A549 (cell line): ENCODE data around the gene INHBE.
"Not testable (repeated sequence)": the region's sequence is repeated elsewhere in the genome, so short reads cannot be mapped to it uniquely, and the experiment has no call there.

Source experiments
- CEBPB ChIP-seq, 2 experiments: fragments of >200 bp in 1 of 2; sonication (Bioruptor Twin) in 1 of 2; formaldehyde crosslinking in 1 of 2; IDR thresholded peaks; 2 replicates each; pipeline ENCODE4 v1.6.1; 2012 to 2016
- CHD2 ChIP-seq: fragments of 150-350 bp; IDR thresholded peaks from 2 replicates; pipeline ENCODE4 v1.6.1; 2014; ENCODE audit warnings: low read length; ENCODE audit not compliant: partially characterized antibody
- HDAC2 ChIP-seq: fragments of 200-600 bp; sonication (generic); IDR thresholded peaks from 2 replicates; pipeline ENCODE4 v1.6.1; 2016
- KDM1A ChIP-seq: fragments of 200-600 bp; sonication (generic); IDR thresholded peaks from 2 replicates; pipeline ENCODE4 v1.6.1; 2016; ENCODE audit warnings: low read depth, mild to moderate bottlenecking
- MAFK ChIP-seq: fragments of 450-650 bp; IDR thresholded peaks from 2 replicates; pipeline ENCODE4 v1.6.1; 2014; ENCODE audit not compliant: partially characterized antibody
- MAX ChIP-seq: IDR thresholded peaks from 2 replicates; pipeline ENCODE4 v1.6.1; 2012
- POLR2A ChIP-seq: IDR thresholded peaks from 2 replicates; pipeline ENCODE4 v1.6.1; 2012; ENCODE audit warnings: mild to moderate bottlenecking, low read length
- USF2 ChIP-seq: fragments of 450-650 bp; IDR thresholded peaks from 2 replicates; pipeline ENCODE4 v1.6.1; 2014; ENCODE audit warnings: antibody characterized with exemption
- TF ChIP-seq, protein P1 (sequence below): fragments of >200 bp; sonication (Bioruptor Twin); formaldehyde crosslinking; IDR thresholded peaks from 3 replicates; pipeline ENCODE4 v1.5.1; 2016
- TF ChIP-seq, protein P2 (sequence below): fragments of >200 bp; sonication (Bioruptor Twin); formaldehyde crosslinking; IDR thresholded peaks from 3 replicates; pipeline ENCODE4 v1.6.1; 2016
- TF ChIP-seq, protein P3 (sequence below): fragments of 150-350 bp; IDR thresholded peaks from 2 replicates; pipeline ENCODE4 v1.6.1; 2014; ENCODE audit warnings: low read depth, mild to moderate bottlenecking, low read length
- TF ChIP-seq, protein P4 (sequence below): fragments of >200 bp; sonication (Bioruptor Twin); formaldehyde crosslinking; IDR thresholded peaks from 2 replicates; pipeline ENCODE4 v1.6.1; 2016

DNA sequence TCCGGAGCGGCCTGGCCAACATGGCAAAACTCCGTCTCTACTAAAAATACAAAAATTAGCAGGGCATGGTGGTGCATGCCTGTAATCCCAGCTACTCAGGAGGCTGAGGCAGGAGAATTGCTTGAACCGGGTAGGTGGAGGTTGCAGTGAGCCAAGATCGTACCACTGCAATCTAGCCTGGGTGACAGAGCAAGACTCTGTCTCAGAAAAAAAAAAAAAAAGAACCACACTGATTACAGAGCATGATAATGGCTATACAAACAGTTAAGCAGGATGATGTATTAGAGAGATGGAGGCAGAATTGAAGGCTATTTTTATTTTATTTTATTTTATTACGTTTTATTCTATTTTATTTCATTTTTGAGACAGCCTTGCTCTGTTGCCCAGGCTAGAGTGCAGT lies 10.8 kb upstream of the INHBE start:
- TF ChIP-seq CEBPB (IDR thresholded peaks at IDR 0.05); MAX; USF2; POLR2A; CHD2; HDAC2; KDM1A; MAFK: not testable (repeated sequence)
- TF ChIP-seq, protein P1, sequence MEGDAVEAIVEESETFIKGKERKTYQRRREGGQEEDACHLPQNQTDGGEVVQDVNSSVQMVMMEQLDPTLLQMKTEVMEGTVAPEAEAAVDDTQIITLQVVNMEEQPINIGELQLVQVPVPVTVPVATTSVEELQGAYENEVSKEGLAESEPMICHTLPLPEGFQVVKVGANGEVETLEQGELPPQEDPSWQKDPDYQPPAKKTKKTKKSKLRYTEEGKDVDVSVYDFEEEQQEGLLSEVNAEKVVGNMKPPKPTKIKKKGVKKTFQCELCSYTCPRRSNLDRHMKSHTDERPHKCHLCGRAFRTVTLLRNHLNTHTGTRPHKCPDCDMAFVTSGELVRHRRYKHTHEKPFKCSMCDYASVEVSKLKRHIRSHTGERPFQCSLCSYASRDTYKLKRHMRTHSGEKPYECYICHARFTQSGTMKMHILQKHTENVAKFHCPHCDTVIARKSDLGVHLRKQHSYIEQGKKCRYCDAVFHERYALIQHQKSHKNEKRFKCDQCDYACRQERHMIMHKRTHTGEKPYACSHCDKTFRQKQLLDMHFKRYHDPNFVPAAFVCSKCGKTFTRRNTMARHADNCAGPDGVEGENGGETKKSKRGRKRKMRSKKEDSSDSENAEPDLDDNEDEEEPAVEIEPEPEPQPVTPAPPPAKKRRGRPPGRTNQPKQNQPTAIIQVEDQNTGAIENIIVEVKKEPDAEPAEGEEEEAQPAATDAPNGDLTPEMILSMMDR, result not testable (repeated sequence)
- TF ChIP-seq, protein P2, sequence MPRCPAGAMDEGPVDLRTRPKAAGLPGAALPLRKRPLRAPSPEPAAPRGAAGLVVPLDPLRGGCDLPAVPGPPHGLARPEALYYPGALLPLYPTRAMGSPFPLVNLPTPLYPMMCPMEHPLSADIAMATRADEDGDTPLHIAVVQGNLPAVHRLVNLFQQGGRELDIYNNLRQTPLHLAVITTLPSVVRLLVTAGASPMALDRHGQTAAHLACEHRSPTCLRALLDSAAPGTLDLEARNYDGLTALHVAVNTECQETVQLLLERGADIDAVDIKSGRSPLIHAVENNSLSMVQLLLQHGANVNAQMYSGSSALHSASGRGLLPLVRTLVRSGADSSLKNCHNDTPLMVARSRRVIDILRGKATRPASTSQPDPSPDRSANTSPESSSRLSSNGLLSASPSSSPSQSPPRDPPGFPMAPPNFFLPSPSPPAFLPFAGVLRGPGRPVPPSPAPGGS, result not testable (repeated sequence)
- TF ChIP-seq, protein P3, sequence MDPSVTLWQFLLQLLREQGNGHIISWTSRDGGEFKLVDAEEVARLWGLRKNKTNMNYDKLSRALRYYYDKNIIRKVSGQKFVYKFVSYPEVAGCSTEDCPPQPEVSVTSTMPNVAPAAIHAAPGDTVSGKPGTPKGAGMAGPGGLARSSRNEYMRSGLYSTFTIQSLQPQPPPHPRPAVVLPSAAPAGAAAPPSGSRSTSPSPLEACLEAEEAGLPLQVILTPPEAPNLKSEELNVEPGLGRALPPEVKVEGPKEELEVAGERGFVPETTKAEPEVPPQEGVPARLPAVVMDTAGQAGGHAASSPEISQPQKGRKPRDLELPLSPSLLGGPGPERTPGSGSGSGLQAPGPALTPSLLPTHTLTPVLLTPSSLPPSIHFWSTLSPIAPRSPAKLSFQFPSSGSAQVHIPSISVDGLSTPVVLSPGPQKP, result not testable (repeated sequence)
- TF ChIP-seq, protein P4, sequence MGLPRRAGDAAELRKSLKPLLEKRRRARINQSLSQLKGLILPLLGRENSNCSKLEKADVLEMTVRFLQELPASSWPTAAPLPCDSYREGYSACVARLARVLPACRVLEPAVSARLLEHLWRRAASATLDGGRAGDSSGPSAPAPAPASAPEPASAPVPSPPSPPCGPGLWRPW, result not testable (repeated sequence)
